Chondrocyte (in vitro differentiated cells): ENCODE results near the gene GRIA4. TPM values are rescaled to one million over a fixed set of nuclear protein-coding genes. Genes with fewer than 3 reads are reported as not detected.

Source experiments
- DNase-seq: peaks from one replicate; pipeline ENCODE4 v3.0.0; 2021; ENCODE audit warnings: mixed read lengths, low spot score
- H3K27ac Mint-ChIP-seq: one replicate; pipeline ENCODE4 v1.8.0; 2021; ENCODE audit warnings: mild to moderate bottlenecking, moderate library complexity, mixed read lengths; ENCODE audit not compliant: unreplicated experiment
- H3K27me3 Mint-ChIP-seq: 2 replicates; pipeline ENCODE4 v1.8.0; 2021; ENCODE audit warnings: low read depth, mixed read lengths
- H3K36me3 Mint-ChIP-seq: 2 replicates; pipeline ENCODE4 v1.8.0; 2021; ENCODE audit warnings: low read depth, mixed read lengths
- H3K4me1 Mint-ChIP-seq: 2 replicates; pipeline ENCODE4 v1.8.0; 2021; ENCODE audit warnings: low read depth, mild to moderate bottlenecking, mixed read lengths
- H3K4me3 Mint-ChIP-seq: one replicate; pipeline ENCODE4 v1.8.0; 2021; ENCODE audit warnings: mild to moderate bottlenecking, moderate library complexity, mixed read lengths; ENCODE audit not compliant: unreplicated experiment
- H3K9me3 Mint-ChIP-seq: 2 replicates; pipeline ENCODE4 v1.8.0; 2021; ENCODE audit warnings: low read depth, mixed read lengths
- CTCF ChIP-seq: fragments of 200-600 bp; sonication (generic); IDR thresholded peaks from 2 replicates; pipeline ENCODE4 v1.5.0; 2021; ENCODE audit warnings: antibody characterized with exemption, mild to moderate bottlenecking, moderate library complexity
- total RNA-seq: library from RNA; stranded (reverse); gene quantifications from 3 replicates; pipeline ENCODE4 v1.2.1, GENCODE V29; 2021

Gene GRIA4
- total RNA-seq, 1 donor from 2014 or later: not detected

- H3K27ac Mint-ChIP-seq: no peak overlapping the region
- H3K4me3 Mint-ChIP-seq: no peak overlapping the region
- H3K36me3 Mint-ChIP-seq: no peaks in the 10 kb centered on the region
- H3K27me3 Mint-ChIP-seq: peaks cover 3% of the 10 kb centered on the region
- no peak for TF ChIP-seq CTCF
- H3K4me1 Mint-ChIP-seq: no peaks in the 10 kb centered on the region
- DNase-seq: no peak
- H3K9me3 Mint-ChIP-seq: peaks cover 13% of the 10 kb centered on the region
Observed at GRCh38 chr11:105582497-105582896, 27.4 kb upstream of the GRIA4 start.

GRCh38 chr11:105588001-105588400 lies 21.9 kb upstream of the GRIA4 start:
- no peaks in the 10 kb centered on the region for H3K27me3 Mint-ChIP-seq
- DNase-seq: no peak
- H3K9me3 Mint-ChIP-seq: peaks cover 7% of the 10 kb centered on the region
- H3K4me1 Mint-ChIP-seq: no peaks in the 10 kb centered on the region
- H3K4me3 Mint-ChIP-seq: no peak overlapping the region
- no peaks in the 10 kb centered on the region for H3K36me3 Mint-ChIP-seq
- no peak overlapping the region for H3K27ac Mint-ChIP-seq
- no peak for TF ChIP-seq CTCF

DNA sequence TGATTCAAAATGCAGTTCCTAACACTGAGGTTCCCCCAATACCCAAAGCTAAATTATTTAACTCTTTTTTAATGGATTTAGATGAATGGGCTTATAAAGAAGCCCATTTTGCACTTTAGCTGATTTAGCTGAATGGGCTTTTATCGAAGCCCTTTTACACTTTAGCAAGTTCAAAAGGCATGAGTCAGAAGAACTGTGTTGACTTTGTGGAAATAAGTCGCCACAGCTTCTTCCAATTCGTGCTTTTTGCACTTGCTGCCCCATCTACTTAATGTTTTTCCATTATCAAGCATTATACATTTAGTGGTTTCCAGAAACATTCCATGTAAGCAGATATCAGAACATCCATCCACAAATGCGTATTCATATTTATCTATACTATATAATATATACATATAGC lies 20.5 kb upstream of the GRIA4 start:
- H3K27ac Mint-ChIP-seq: no peak overlapping the region
- DNase-seq: no peak

DNA sequence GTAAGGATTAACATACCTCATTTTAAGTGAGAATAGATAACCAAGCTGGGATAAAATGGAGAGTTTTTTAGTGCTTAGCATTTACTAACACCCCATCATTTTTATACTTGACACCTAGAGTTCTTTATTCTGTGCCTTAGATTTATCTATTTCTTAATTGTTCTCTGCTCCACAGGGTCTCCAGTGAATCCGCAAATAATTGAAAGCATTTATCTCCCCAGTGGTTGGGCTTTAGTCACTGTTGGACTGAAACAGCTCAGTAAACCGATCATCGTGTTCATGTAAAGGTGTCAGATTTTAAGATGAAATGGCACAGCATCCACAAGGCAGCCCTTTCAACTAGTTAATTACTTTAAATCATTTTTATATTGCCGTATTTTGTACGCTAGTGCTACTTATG lies 17.8 kb upstream of the GRIA4 start:
- no peak for DNase-seq
- Mint-ChIP-seq H3K4me3 (no peak overlapping the region), H3K27ac (no peak overlapping the region), H3K4me1 (no peaks in the 10 kb centered on the region), H3K9me3 (peaks cover 5% of the 10 kb centered on the region), H3K36me3 (no peaks in the 10 kb centered on the region), H3K27me3 (peaks cover 3% of the 10 kb centered on the region)
- no peak for TF ChIP-seq CTCF

More for the DNA sequence above, 20.5 kb upstream of the GRIA4 start:
- TF ChIP-seq CTCF: no peak
- H3K4me1 Mint-ChIP-seq: no peaks in the 10 kb centered on the region
- H3K9me3 Mint-ChIP-seq: peaks cover 7% of the 10 kb centered on the region
- no peaks in the 10 kb centered on the region for H3K36me3 Mint-ChIP-seq
- no peak overlapping the region for H3K4me3 Mint-ChIP-seq
- H3K27me3 Mint-ChIP-seq: peaks cover 2% of the 10 kb centered on the region

DNA sequence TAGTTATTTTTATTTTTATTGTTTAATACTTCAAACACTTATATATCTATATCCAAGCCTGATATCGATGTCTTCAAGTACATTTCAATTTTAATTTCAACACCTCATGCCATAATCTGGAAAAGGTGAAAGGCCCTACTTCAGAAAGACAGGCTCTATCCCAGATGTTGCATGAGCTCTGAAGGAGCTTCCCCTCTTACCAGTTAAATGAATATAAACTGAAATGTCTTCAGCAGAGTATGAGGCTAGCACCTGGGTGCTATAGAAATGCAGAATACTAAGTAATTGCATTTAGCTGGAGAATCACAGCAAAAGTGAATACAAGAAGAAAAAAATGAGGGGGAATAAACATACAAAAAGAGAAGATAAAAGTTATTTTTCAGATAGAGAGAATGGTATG lies 11.5 kb upstream of the GRIA4 start:
- no peak overlapping the region for H3K27ac Mint-ChIP-seq
- no peaks in the 10 kb centered on the region for H3K36me3 Mint-ChIP-seq
- H3K27me3 Mint-ChIP-seq: peaks cover 10% of the 10 kb centered on the region
- no peaks in the 10 kb centered on the region for H3K4me1 Mint-ChIP-seq
- no peak overlapping the region for H3K4me3 Mint-ChIP-seq
- DNase-seq: no peak
- TF ChIP-seq CTCF: no peak
- H3K9me3 Mint-ChIP-seq: peaks cover 5% of the 10 kb centered on the region
